HepG2 (cell line): ENCODE data around the gene PTPRE.

Experiments used
- FOXJ3 ChIP-seq: sonication (generic); formaldehyde crosslinking; IDR thresholded peaks from 2 replicates; pipeline ENCODE4 v1.4.0; 2020; ENCODE audit warnings: missing genetic modification reagents, mild to moderate bottlenecking, borderline replicate concordance
- HDAC2 ChIP-seq: sonication (generic); formaldehyde crosslinking; IDR thresholded peaks from 2 replicates; pipeline ENCODE4 v1.4.0; 2020; ENCODE audit warnings: missing genetic modification reagents
- JUN ChIP-seq: sonication (generic); formaldehyde crosslinking; IDR thresholded peaks from 2 replicates; pipeline ENCODE4 v1.4.0; 2020; ENCODE audit warnings: mild to moderate bottlenecking, missing genetic modification reagents
- KDM6A ChIP-seq: IDR thresholded peaks from 2 replicates; pipeline ENCODE4 v1.6.1; 2016; ENCODE audit warnings: low read depth
- SMAD3 ChIP-seq: sonication (generic); formaldehyde crosslinking; IDR thresholded peaks from 2 replicates; pipeline ENCODE4 v1.4.0; 2020; ENCODE audit warnings: missing genetic modification reagents
- SP1 ChIP-seq, 2 experiments: fragments of 450-650 bp in 1 of 2; sonication (generic) in 1 of 2; formaldehyde crosslinking in 1 of 2; IDR thresholded peaks; 2 replicates each; pipeline versions ENCODE4 v1.4.0 to v1.6.1; 2016 to 2020; ENCODE audit warnings: missing genetic modification reagents in 1 of 2
- ZNF232 ChIP-seq: sonication (generic); formaldehyde crosslinking; IDR thresholded peaks from 2 replicates; pipeline ENCODE4 v1.4.0; 2020; ENCODE audit warnings: missing genetic modification reagents, borderline replicate concordance

DNA sequence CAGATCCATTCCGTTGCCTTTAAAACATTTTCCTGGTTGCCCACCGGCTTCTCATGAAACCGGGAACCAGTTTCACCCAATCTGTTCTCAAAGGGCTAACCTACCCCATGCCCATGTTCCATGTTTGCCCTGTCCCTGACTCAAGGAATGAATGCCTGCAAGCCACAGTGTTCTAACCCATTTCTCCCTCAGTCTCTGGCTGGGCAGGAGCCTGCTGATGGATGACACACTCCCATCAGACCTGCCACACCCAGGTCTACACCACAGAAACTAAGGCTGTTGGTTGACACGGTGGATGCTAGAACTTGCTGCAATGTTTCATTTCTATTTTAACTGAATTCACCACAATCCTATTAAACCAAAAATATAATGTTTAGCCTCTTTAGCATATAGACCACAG is 29.8 kb upstream of the PTPRE start:
- TF ChIP-seq ZNF232 (CRISPR knock-in tag), result no peak
- no peak for TF ChIP-seq SMAD3 (CRISPR knock-in tag)
- no peak for TF ChIP-seq KDM6A (CRISPR knock-in tag)
- TF ChIP-seq JUN (CRISPR knock-in tag), result no peak
- TF ChIP-seq HDAC2 (CRISPR knock-in tag), result no peak
- no peak for TF ChIP-seq FOXJ3 (CRISPR knock-in tag)
- no peak for TF ChIP-seq SP1 (IDR thresholded peaks at IDR 0.05)
- no peak for TF ChIP-seq SP1 (CRISPR knock-in tag; IDR thresholded peaks at IDR 0.05)
